ENCODE data around the gene GIT2.

Gene GIT2

GRCh38 chr12:110037315-110037714, 41.1 kb upstream of the GIT2 start:
- no peak for TF ChIP-seq ESRRG (CRISPR knock-in tag; IDR thresholded peaks at IDR 0.05)
- TF ChIP-seq, protein P1, sequence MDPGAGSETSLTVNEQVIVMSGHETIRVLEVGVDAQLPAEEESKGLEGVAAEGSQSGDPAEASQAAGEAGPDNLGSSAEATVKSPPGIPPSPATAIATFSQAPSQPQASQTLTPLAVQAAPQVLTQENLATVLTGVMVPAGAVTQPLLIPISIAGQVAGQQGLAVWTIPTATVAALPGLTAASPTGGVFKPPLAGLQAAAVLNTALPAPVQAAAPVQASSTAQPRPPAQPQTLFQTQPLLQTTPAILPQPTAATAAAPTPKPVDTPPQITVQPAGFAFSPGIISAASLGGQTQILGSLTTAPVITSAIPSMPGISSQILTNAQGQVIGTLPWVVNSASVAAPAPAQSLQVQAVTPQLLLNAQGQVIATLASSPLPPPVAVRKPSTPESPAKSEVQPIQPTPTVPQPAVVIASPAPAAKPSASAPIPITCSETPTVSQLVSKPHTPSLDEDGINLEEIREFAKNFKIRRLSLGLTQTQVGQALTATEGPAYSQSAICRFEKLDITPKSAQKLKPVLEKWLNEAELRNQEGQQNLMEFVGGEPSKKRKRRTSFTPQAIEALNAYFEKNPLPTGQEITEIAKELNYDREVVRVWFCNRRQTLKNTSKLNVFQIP (CRISPR knock-in tag; IDR thresholded peaks at IDR 0.05; ENCODE audit: borderline replicate concordance, low read depth): no peak
- no peak for TF ChIP-seq GLIS3 (CRISPR knock-in tag; IDR thresholded peaks at IDR 0.05)
- no peak for TF ChIP-seq BACH2 (CRISPR knock-in tag; IDR thresholded peaks at IDR 0.05; ENCODE audit: borderline replicate concordance)
- TF ChIP-seq TCF4 (CRISPR knock-in tag; IDR thresholded peaks at IDR 0.05; ENCODE audit: borderline replicate concordance): no peak
- TF ChIP-seq ISL1 (CRISPR knock-in tag; IDR thresholded peaks at IDR 0.05): no peak
- no peak for TF ChIP-seq PPARA (CRISPR knock-in tag; IDR thresholded peaks at IDR 0.05; ENCODE audit: borderline replicate concordance)
- no peak for ATAC-seq

DNA sequence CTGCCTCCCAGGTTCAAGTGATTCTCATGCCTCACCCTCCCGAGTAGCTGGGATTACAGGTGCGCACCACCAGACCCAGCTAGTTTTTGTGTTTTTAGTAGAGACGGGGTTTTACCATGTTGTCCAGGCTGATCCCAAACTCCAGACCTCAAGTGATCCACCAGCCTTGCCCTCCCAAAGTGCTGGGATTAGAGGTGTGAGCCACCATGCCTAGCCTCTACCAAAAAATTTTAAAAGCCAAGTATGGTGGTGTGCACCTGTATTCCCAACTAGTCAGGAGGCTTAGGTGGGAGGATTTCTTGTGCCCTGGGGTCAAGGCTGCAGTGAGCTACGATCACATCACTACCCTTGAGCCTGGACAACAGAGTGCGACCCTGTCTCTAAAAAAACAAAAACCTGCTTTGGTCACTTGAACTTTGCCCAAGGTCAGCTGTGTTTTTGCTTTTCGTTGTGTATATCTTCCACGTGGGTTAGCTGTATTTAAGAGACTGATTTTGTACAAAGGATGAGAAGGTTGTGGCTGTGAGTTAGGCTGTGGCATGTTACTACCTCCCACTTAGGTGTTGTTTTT, 39.5 kb upstream of the GIT2 start:
- no peak for ATAC-seq
- TF ChIP-seq OSR1 (CRISPR knock-in tag; IDR thresholded peaks at IDR 0.05): no peak
- no peak for TF ChIP-seq TOX (CRISPR knock-in tag; IDR thresholded peaks at IDR 0.05; ENCODE audit: borderline replicate concordance)

DNA sequence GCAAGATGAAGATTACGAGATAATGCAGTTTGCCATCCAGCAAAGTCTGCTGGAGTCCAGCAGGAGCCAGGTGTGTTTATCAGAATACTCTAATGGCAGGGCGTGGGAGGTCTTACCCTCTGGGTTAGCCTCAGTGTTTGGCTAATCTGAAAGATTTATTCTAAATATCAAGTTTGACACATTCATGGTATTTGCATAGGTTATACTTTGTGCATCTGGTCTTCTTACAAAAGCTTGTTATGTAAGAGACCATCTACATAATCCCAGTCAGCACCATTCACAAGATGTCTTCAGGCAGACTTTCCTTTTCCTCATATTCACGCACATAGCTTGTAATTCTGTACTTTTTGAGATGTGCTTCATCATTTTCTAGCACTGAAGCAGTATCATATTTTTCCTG, 37.7 kb upstream of the GIT2 start:
- no peak for ATAC-seq
- TF ChIP-seq PPARA (CRISPR knock-in tag; IDR thresholded peaks at IDR 0.05; ENCODE audit: borderline replicate concordance): no peak
- TF ChIP-seq, protein P1 (CRISPR knock-in tag; IDR thresholded peaks at IDR 0.05; ENCODE audit: borderline replicate concordance, low read depth): no peak
- TF ChIP-seq, protein P2, sequence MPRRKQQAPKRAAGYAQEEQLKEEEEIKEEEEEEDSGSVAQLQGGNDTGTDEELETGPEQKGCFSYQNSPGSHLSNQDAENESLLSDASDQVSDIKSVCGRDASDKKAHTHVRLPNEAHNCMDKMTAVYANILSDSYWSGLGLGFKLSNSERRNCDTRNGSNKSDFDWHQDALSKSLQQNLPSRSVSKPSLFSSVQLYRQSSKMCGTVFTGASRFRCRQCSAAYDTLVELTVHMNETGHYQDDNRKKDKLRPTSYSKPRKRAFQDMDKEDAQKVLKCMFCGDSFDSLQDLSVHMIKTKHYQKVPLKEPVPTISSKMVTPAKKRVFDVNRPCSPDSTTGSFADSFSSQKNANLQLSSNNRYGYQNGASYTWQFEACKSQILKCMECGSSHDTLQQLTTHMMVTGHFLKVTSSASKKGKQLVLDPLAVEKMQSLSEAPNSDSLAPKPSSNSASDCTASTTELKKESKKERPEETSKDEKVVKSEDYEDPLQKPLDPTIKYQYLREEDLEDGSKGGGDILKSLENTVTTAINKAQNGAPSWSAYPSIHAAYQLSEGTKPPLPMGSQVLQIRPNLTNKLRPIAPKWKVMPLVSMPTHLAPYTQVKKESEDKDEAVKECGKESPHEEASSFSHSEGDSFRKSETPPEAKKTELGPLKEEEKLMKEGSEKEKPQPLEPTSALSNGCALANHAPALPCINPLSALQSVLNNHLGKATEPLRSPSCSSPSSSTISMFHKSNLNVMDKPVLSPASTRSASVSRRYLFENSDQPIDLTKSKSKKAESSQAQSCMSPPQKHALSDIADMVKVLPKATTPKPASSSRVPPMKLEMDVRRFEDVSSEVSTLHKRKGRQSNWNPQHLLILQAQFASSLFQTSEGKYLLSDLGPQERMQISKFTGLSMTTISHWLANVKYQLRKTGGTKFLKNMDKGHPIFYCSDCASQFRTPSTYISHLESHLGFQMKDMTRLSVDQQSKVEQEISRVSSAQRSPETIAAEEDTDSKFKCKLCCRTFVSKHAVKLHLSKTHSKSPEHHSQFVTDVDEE (CRISPR knock-in tag; IDR thresholded peaks at IDR 0.05): no peak

DNA sequence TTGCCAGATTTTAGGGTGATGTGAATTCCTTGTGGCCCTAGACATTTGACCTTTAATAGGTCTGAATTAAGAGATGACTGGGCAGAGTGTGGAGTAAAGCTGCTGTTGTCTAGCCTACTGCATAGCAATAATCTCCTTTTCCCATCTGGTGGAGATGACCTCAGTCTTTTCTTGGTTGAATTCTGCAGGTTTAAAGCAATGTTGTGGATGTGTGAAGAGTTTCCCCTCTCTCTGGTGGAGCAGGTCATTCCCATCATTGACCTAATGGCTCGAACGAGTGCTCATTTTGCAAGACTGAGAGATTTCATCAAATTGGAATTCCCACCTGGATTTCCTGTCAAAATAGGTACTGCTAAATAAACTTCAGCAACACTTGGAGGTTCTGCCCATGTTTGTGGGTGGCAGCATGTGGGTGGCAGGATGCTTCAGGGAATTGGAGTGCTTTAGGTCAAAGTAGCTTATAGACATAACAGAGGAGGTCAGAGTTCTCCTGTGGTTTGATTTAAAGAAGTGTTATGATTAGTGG, 33.2 kb upstream of the GIT2 start:
- no peak for ATAC-seq
- TF ChIP-seq TCF4 (CRISPR knock-in tag; IDR thresholded peaks at IDR 0.05; ENCODE audit: borderline replicate concordance) (no peak), ZFP3 (CRISPR knock-in tag; IDR thresholded peaks at IDR 0.05) (no peak), ARNTL (CRISPR knock-in tag; IDR thresholded peaks at IDR 0.05; ENCODE audit: borderline replicate concordance, low read depth) (no peak), CSDC2 (CRISPR knock-in tag; IDR thresholded peaks at IDR 0.05) (no peak), GLIS3 (CRISPR knock-in tag; IDR thresholded peaks at IDR 0.05) (no peak), ZNF8 (CRISPR knock-in tag; IDR thresholded peaks at IDR 0.05) (no peak), CREB5 (CRISPR knock-in tag; IDR thresholded peaks at IDR 0.05; ENCODE audit: low read depth) (no peak), CSRNP3 (CRISPR knock-in tag; IDR thresholded peaks at IDR 0.05) (no peak), PPARA (CRISPR knock-in tag; IDR thresholded peaks at IDR 0.05; ENCODE audit: borderline replicate concordance) (no peak)
- TF ChIP-seq, protein P2 (CRISPR knock-in tag; IDR thresholded peaks at IDR 0.05): no peak
- TF ChIP-seq, protein P1 (CRISPR knock-in tag; IDR thresholded peaks at IDR 0.05; ENCODE audit: borderline replicate concordance, low read depth): no peak

Data from SK-N-SH treated with all-trans-retinoic acid at 6 μM for 48 hours (cell line).